HG03520 (cell line): Measurements from ENCODE around the gene PLEKHH2.
"Not testable (repeated sequence)": the region's sequence is repeated elsewhere in the genome, so short reads cannot be mapped to it uniquely, and the experiment has no call there.

Source experiments
- ATAC-seq: cut with Tn5 transposase; IDR thresholded peaks from one replicate; pipeline ENCODE4 v1.9.1; 2021; ENCODE audit warnings: mild to moderate bottlenecking, moderate library complexity; ENCODE audit not compliant: unreplicated experiment

The PLEKHH2 gene

GRCh38 chr2:43636153-43636552 lies 907 bp upstream of the PLEKHH2 start:
- ATAC-seq = not testable (repeated sequence)

- no peak for ATAC-seq
Measured at GRCh38 chr2:43636621-43637020, 439 bp upstream of the PLEKHH2 start.

GRCh38 chr2:43642363-43642762 lies 5.3 kb downstream of the PLEKHH2 start:
- no peak for ATAC-seq

- ATAC-seq = no peak
Measured at GRCh38 chr2:43643680-43644079, 6.6 kb downstream of the PLEKHH2 start.

- no peak for ATAC-seq
Measured at GRCh38 chr2:43648994-43649701, 12.1 kb downstream of the PLEKHH2 start.

GRCh38 chr2:43653506-43653905 lies 16.4 kb downstream of the PLEKHH2 start:
- ATAC-seq = no peak

GRCh38 chr2:43657241-43657640 lies 20.2 kb downstream of the PLEKHH2 start:
- no peak for ATAC-seq

- ATAC-seq = no peak
Measured at GRCh38 chr2:43675646-43676321, 38.7 kb downstream of the PLEKHH2 start.

- ATAC-seq = no peak
Measured at GRCh38 chr2:43676322-43677050, 39.4 kb downstream of the PLEKHH2 start, which contains the start of gene C1GALT1C1L. Gene C1GALT1C1L, minus strand, starts transcription at chr2:43676429. Its CDS starts 107 bp downstream, at chr2:43676322.

GRCh38 chr2:43677783-43678182 lies 40.7 kb downstream of the PLEKHH2 start:
- not testable (repeated sequence) for ATAC-seq

- ATAC-seq = no peak
Measured at GRCh38 chr2:43685357-43685756, 48.3 kb downstream of the PLEKHH2 start.

- no peak for ATAC-seq
Measured at GRCh38 chr2:43689999-43690398, 52.9 kb downstream of the PLEKHH2 start.

- ATAC-seq = no peak
Measured at GRCh38 chr2:43692428-43692994, 55.5 kb downstream of the PLEKHH2 start.

GRCh38 chr2:43698140-43698539 lies 61.1 kb downstream of the PLEKHH2 start:
- not testable (repeated sequence) for ATAC-seq

- ATAC-seq = no peak
Measured at GRCh38 chr2:43699761-43700160, 62.7 kb downstream of the PLEKHH2 start.

GRCh38 chr2:43701111-43701510 lies 64.1 kb downstream of the PLEKHH2 start:
- no peak for ATAC-seq

- no peak for ATAC-seq
Measured at GRCh38 chr2:43707255-43708015, 70.4 kb downstream of the PLEKHH2 start.

GRCh38 chr2:43708178-43708577 lies 71.1 kb downstream of the PLEKHH2 start:
- no peak for ATAC-seq

- no peak for ATAC-seq
Measured at GRCh38 chr2:43708891-43709290, 71.8 kb downstream of the PLEKHH2 start.

GRCh38 chr2:43710866-43711265 lies 73.8 kb downstream of the PLEKHH2 start:
- ATAC-seq = no peak

- no peak for ATAC-seq
Measured at GRCh38 chr2:43714164-43714563, 77.1 kb downstream of the PLEKHH2 start.
